Ovary (tissue), 9 donors: Measurements from ENCODE around the gene MMS22L. TPM values are rescaled to one million over a fixed set of nuclear protein-coding genes. Genes with fewer than 3 reads are reported as not detected.

Experiments used
- DNase-seq, 5 donors: peaks; one replicate each; pipeline ENCODE4 v3.0.0-alpha.2; 2019 to 2020
- H3K27ac ChIP-seq, 2 donors: fragments of 200-600 bp; one replicate each; pipeline versions ENCODE4 v1.5.1 to v1.8.0; 2019 to 2022
- H3K27me3 ChIP-seq: fragments of 200-600 bp; one replicate; pipeline ENCODE4 v1.8.0; 2022
- H3K36me3 ChIP-seq: fragments of 200-600 bp; sonication (generic); one replicate; pipeline ENCODE4 v1.5.1; 2019
- H3K4me1 ChIP-seq: one replicate; pipeline ENCODE4 v1.8.1; 2013; ENCODE audit warnings: mild to moderate bottlenecking, moderate library complexity; ENCODE audit not compliant: insufficient read depth
- H3K4me3 ChIP-seq: fragments of 200-600 bp; sonication (generic); one replicate; pipeline ENCODE4 v1.5.1; 2017
- H3K9me3 ChIP-seq, 2 donors: fragments of 200-600 bp in 1 of 2; sonication (generic) in 1 of 2; one replicate each; pipeline versions ENCODE4 v1.5.1 to v1.8.1; 2013 to 2019; ENCODE audit warnings: mild to moderate bottlenecking in 1 of 2, moderate library complexity in 1 of 2
- EP300 ChIP-seq: sonication (generic); formaldehyde crosslinking; IDR thresholded peaks from one replicate; pipeline ENCODE4 v1.6.1; 2017; ENCODE audit warnings: antibody characterized with exemption
- POLR2A ChIP-seq: fragments of 450-650 bp; IDR thresholded peaks from one replicate; pipeline ENCODE4 v1.6.1; 2017; ENCODE audit warnings: antibody characterized with exemption, mild to moderate bottlenecking, moderate library complexity
- WGBS, 3 donors: extraction: QIAGEN DNeasy Blood & Tissue Kit in 1 of 3; methylation state at CpG; one replicate each; pipeline versions ENCODE4 v1.1.5 to v1.1.7; 2013 to 2017; 5-methylcytosine and 5-hydroxymethylcytosine counted together
- intact Hi-C, 4 donors: fragments of 100-400 bp; cut with DNase I; formaldehyde crosslinking; loops; one replicate each; pipeline versions ENCODE4 v1.11.0 to v1.15.1; 2022 to 2023
- polyA plus RNA-seq, 2 donors: library from polyadenylated mRNA; stranded (reverse); fragments of 200-250 nt in 1 of 2; fragments of 350-450 nt in 1 of 2; fragmentation: Illumina TruSeq in 1 of 2; extraction: RNeasy Lipid Tissue Mini Kit (QIAGEN cat#74804) in 1 of 2; gene quantifications; one replicate each; pipeline ENCODE4 v1.2.3, GENCODE V29; 2013 to 2014
- total RNA-seq, 7 donors: library from RNA; depleted of rRNA in 2 of 7; stranded (reverse); fragments of >200 nt in 2 of 7; fragmentation: NEBNext Ultra II Directional in 3 of 7; extraction: Animal tissue kit (Norgen Biotek cat#: 25700) in 3 of 7; gene quantifications; one replicate each; pipeline versions ENCODE4 v1.1.0 to v1.2.4, GENCODE V29; 2016 to 2023
- TF ChIP-seq, protein P1 (sequence below), 3 donors: fragments of 450-650 bp in 2 of 3; fragments of 200-600 bp in 1 of 3; IDR thresholded peaks; one replicate each; pipeline versions ENCODE4 v1.5.1 to v1.8.0; 2016 to 2022; ENCODE audit warnings: antibody characterized with exemption in 3 of 3, mild to moderate bottlenecking in 1 of 3
- donor health status: DM: no; HTN: no; CAD: no; lungs with moderate emphysema.
- donor health status: DM: no; HTN: no; CAD: no.
- donor health status: Bipolar disorder and iron deficiency.
- donor health status: DM: yes; HTN: yes; CAD: no.
- donor health status: DM: no; HTN: no; CAD: no.
- donor health status: DM: yes; HTN: yes; CAD: no.

Gene MMS22L
- total and polyA plus RNA-seq, 9 donors = 1.8 to 9.8 (median 6.7) TPM

DNA sequence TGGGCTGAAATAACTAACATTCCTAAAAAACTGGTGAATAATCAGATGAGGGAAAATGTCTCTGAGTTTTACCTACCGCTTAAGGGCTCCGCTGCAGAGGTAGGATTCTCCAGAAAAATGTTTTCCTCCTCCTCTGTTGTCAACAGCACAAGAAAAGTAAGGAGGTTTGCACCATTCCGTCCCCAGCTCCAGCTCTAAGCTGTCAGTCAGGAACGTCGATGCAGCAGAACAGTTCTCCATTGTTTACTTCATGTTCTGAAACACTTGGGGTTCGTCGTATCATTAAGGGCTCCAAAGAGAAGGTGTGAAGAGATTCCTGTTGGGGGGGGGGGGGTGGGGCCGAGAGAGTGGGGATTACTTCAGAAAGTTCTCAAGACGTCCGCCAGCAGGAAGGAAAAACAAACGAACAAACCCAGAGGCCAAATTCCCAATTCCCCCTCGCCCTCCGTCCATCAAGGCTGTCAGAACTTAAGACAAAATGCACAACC lies 734 bp downstream of the MMS22L start:
- WGBS, 3 donors = 1 to 2% (median 1%) methylated on average over 13 of the region's 13 CpGs
- Histone ChIP-seq H3K4me3 (peak overlapping the region; percentile 61), H3K36me3 (no peaks in the 10 kb centered on the region), H3K27me3 (no peaks in the 10 kb centered on the region), H3K4me1 (no peaks in the 10 kb centered on the region), H3K27ac (no peak overlapping the region), H3K9me3 (no peaks in the 10 kb centered on the region)
- intact Hi-C loops = no loop called here
- TF ChIP-seq, protein P1, sequence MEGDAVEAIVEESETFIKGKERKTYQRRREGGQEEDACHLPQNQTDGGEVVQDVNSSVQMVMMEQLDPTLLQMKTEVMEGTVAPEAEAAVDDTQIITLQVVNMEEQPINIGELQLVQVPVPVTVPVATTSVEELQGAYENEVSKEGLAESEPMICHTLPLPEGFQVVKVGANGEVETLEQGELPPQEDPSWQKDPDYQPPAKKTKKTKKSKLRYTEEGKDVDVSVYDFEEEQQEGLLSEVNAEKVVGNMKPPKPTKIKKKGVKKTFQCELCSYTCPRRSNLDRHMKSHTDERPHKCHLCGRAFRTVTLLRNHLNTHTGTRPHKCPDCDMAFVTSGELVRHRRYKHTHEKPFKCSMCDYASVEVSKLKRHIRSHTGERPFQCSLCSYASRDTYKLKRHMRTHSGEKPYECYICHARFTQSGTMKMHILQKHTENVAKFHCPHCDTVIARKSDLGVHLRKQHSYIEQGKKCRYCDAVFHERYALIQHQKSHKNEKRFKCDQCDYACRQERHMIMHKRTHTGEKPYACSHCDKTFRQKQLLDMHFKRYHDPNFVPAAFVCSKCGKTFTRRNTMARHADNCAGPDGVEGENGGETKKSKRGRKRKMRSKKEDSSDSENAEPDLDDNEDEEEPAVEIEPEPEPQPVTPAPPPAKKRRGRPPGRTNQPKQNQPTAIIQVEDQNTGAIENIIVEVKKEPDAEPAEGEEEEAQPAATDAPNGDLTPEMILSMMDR (IDR thresholded peaks at IDR 0.05) = no peak
- TF ChIP-seq POLR2A (no peak), EP300 (no peak)
- no peak for DNase-seq

DNA sequence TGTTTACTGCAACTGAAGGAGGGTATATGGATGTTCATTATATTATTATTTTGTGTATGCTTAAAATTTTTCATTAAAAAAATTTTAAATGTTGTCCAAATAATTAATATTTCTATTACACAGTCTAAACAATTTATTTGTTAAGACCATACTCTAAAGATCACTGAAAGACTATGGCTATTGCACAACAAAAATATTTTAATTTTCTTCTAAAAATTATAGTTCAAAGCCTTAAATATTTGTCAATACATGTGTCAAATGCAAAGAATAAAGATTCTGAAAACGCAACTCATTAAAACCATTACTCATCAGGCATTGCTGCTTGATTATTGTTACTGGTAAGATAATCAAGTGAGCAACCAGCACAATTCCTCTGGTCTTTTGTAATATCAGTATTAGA lies 2.2 kb downstream of the MMS22L start:
- no peaks in the 10 kb centered on the region for H3K9me3 ChIP-seq
- H3K4me1 ChIP-seq = no peaks in the 10 kb centered on the region
- DNase-seq = no peak
- 86 to 96% (median 94%) methylated on average over 1 of the region's 1 CpG for WGBS, 3 donors
- no peaks in the 10 kb centered on the region for H3K36me3 ChIP-seq
- H3K27me3 ChIP-seq = no peaks in the 10 kb centered on the region
- no peak overlapping the region for H3K27ac ChIP-seq
- H3K4me3 ChIP-seq = no peak overlapping the region
- intact Hi-C loops = no loop called here
- TF ChIP-seq, protein P1 (IDR thresholded peaks at IDR 0.05) = no peak
- TF ChIP-seq EP300 = no peak
- TF ChIP-seq POLR2A = no peak

DNA sequence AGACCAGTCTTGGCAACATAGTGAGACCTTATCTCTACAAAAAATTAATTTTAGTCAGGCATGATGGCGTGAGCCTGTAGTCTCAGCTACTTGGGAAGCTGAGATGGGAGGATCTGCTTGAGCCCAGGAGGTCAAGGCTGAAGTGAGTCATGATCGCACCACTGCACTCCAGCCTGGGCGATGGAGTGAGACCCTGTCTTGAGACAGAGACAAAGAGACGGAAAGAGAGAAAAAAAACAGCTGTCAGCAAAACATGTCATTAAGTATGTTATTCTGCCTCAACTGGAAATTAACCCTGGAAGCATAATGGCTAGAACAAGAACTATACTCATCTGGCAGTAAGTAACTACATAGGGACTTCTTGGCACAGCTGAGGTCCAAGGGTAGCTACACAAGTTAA lies 7.2 kb downstream of the MMS22L start:
- H3K27ac ChIP-seq = no peak overlapping the region
- no peaks in the 10 kb centered on the region for H3K9me3 ChIP-seq
- H3K36me3 ChIP-seq = no peaks in the 10 kb centered on the region
- intact Hi-C loops = no loop called here
- H3K4me3 ChIP-seq = no peak overlapping the region
- no peak for TF ChIP-seq POLR2A
- TF ChIP-seq, protein P1 (IDR thresholded peaks at IDR 0.05) = no peak
- TF ChIP-seq EP300 = no peak
- no peaks in the 10 kb centered on the region for H3K27me3 ChIP-seq
- DNase-seq = no peak
- H3K4me1 ChIP-seq = no peaks in the 10 kb centered on the region
- WGBS, 3 donors = 42 to 50% (median 46%) methylated on average over 4 of the region's 4 CpGs

DNA sequence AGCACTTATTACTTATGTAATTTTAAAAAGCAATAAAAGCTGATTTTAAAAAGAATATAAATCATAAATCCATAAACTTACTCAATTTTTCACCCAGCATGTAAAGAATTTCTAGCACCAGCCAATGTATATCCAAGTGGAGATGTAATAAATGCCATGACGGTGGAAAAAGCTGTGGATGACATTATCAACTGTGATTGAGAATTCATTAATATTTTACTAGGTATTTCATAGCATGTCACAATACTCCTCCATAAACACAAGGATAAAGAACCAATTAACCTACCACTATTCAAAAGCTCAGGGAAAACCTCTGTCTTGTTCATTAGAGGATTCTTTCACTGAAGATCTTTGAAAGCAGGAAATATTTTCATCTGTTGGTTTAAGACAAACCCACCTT lies 13.2 kb downstream of the MMS22L start:
- TF ChIP-seq POLR2A = no peak
- TF ChIP-seq EP300 = no peak
- TF ChIP-seq, protein P1 (IDR thresholded peaks at IDR 0.05) = no peak
- Histone ChIP-seq H3K4me1 (no peaks in the 10 kb centered on the region), H3K9me3 (no peaks in the 10 kb centered on the region), H3K4me3 (no peak overlapping the region), H3K36me3 (no peaks in the 10 kb centered on the region), H3K27ac (no peak overlapping the region), H3K27me3 (no peaks in the 10 kb centered on the region)
- intact Hi-C loops = no loop called here
- DNase-seq = no peak
- WGBS, 3 donors = 66 to 85% (median 70%) methylated on average over 1 of the region's 1 CpG
